Esophagus squamous epithelium (tissue), 5 donors: ENCODE data around the gene DACH2. TPM values are rescaled to one million over a fixed set of nuclear protein-coding genes. Genes with fewer than 3 reads are reported as not detected.

Experiments
- DNase-seq: peaks from one replicate; lab custom pipeline; 2025; lab: John Stamatoyannopoulos, UW
- H3K27ac ChIP-seq, 4 donors: fragments of 200-600 bp; sonication (generic); one replicate each; pipeline ENCODE4 v1.5.1; 2016 to 2019; ENCODE audit warnings: mild to moderate bottlenecking in 1 of 4
- H3K27me3 ChIP-seq, 4 donors: fragments of 200-600 bp; sonication (generic); 1 replicate in 3 of 4; 2 replicates in 1 of 4; pipeline versions ENCODE4 v1.5.1 to v1.6.0; 2017 to 2021; ENCODE audit warnings: antibody characterized with exemption in 1 of 4
- H3K36me3 ChIP-seq, 3 donors: fragments of 200-600 bp; sonication (generic); one replicate each; pipeline ENCODE4 v1.5.1; 2016 to 2019
- H3K4me1 ChIP-seq, 3 donors: fragments of 200-600 bp; sonication (generic); one replicate each; pipeline ENCODE4 v1.5.1; 2017 to 2019
- H3K4me3 ChIP-seq, 4 donors: fragments of 200-600 bp; sonication (generic); 1 replicate in 3 of 4; 2 replicates in 1 of 4; pipeline ENCODE4 v1.5.1; 2016 to 2019; ENCODE audit warnings: mild to moderate bottlenecking in 2 of 4, moderate library complexity in 1 of 4
- H3K9me3 ChIP-seq, 3 donors: fragments of 200-600 bp; sonication (generic); one replicate each; pipeline ENCODE4 v1.5.1; 2016 to 2019
- POLR2A ChIP-seq, 4 donors: fragments of 450-650 bp; IDR thresholded peaks; one replicate each; pipeline ENCODE4 v1.6.1; 2017; ENCODE audit warnings: antibody characterized with exemption in 4 of 4, mild to moderate bottlenecking in 4 of 4, moderate library complexity in 3 of 4
- WGBS, 2 donors: methylation state at CpG; one replicate each; pipeline ENCODE4 v1.1.5; 2018; 5-methylcytosine and 5-hydroxymethylcytosine counted together
- intact Hi-C: fragments of 100-400 bp; cut with DNase I; formaldehyde crosslinking; loops from one replicate; pipeline ENCODE4 v1.15.0; 2022
- total RNA-seq, 4 donors: library from RNA; depleted of rRNA; stranded (reverse); fragments of >200 nt; gene quantifications; one replicate each; pipeline ENCODE4 v1.1.0, GENCODE V29; 2016
- TF ChIP-seq, protein P1 (sequence below), 6 experiments: fragments of 450-650 bp in 4 of 6; fragments of 200-600 bp in 2 of 6; sonication (generic) in 2 of 6; IDR thresholded peaks; one replicate each; pipeline ENCODE4 v1.5.1; 2016 to 2019; ENCODE audit warnings: antibody characterized with exemption in 6 of 6, mild to moderate bottlenecking in 4 of 6, moderate library complexity in 4 of 6
- donor health status: DM: yes; HTN: yes; CAD: no.

DACH2 gene
- total RNA-seq, 4 donors from 2014 or later, result 1.3 TPM; not detected in 3

DNA sequence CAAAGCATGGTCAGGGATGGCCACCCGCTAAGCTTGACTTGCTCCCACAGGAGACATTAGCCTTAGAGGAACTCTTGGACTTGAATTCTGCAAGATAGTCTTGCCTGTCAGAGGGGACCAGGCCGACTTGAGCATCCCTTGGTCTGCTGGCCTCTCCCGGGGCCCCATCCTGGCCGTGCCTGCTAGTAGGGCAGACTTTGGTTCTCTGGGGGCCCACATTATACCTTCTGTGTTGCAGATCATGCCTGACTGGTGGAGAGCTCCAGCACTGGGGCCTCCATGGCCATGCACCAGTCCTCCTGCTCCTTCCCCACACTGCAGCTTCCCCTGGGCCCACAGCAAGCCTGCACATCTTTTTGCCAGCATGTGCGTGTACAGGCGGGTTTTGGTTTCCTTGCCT lies 46.5 kb downstream of the DACH2 start:
- Histone ChIP-seq H3K36me3 (no peaks in the 10 kb centered on the region), H3K4me3 (no peak overlapping the region), H3K9me3 (no peaks in the 10 kb centered on the region), H3K27me3 (no peaks in the 10 kb centered on the region), H3K27ac (no peak overlapping the region), H3K4me1 (no peaks in the 10 kb centered on the region)
- 77 to 80% methylated on average over 1 to 6 of the region's 6 CpGs for WGBS, 2 donors
- no peak for DNase-seq
- intact Hi-C loops, result no loop called here
- no peak for TF ChIP-seq POLR2A (IDR thresholded peaks at IDR 0.05)
- TF ChIP-seq, protein P1, sequence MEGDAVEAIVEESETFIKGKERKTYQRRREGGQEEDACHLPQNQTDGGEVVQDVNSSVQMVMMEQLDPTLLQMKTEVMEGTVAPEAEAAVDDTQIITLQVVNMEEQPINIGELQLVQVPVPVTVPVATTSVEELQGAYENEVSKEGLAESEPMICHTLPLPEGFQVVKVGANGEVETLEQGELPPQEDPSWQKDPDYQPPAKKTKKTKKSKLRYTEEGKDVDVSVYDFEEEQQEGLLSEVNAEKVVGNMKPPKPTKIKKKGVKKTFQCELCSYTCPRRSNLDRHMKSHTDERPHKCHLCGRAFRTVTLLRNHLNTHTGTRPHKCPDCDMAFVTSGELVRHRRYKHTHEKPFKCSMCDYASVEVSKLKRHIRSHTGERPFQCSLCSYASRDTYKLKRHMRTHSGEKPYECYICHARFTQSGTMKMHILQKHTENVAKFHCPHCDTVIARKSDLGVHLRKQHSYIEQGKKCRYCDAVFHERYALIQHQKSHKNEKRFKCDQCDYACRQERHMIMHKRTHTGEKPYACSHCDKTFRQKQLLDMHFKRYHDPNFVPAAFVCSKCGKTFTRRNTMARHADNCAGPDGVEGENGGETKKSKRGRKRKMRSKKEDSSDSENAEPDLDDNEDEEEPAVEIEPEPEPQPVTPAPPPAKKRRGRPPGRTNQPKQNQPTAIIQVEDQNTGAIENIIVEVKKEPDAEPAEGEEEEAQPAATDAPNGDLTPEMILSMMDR (IDR thresholded peaks at IDR 0.05), result no peak

- TF ChIP-seq, protein P1 (IDR thresholded peaks at IDR 0.05), result no peak
- no peak for TF ChIP-seq POLR2A (IDR thresholded peaks at IDR 0.05)
- 80% methylated on average over 1 of the region's 2 CpGs; no CpG with 5 or more reads in 1 of the 2 donors for WGBS, 2 donors
- H3K4me1 ChIP-seq, result no peaks in the 10 kb centered on the region
- H3K4me3 ChIP-seq, result no peak overlapping the region
- H3K27ac ChIP-seq, result no peak overlapping the region
- no peaks in the 10 kb centered on the region for H3K27me3 ChIP-seq
- H3K36me3 ChIP-seq, result no peaks in the 10 kb centered on the region
- no peaks in the 10 kb centered on the region for H3K9me3 ChIP-seq
- intact Hi-C loops, result no loop called here
- DNase-seq, result no peak
These were observed 47.1 kb downstream of the DACH2 start for GRCh38 chrX:86195343-86195742.

DNA sequence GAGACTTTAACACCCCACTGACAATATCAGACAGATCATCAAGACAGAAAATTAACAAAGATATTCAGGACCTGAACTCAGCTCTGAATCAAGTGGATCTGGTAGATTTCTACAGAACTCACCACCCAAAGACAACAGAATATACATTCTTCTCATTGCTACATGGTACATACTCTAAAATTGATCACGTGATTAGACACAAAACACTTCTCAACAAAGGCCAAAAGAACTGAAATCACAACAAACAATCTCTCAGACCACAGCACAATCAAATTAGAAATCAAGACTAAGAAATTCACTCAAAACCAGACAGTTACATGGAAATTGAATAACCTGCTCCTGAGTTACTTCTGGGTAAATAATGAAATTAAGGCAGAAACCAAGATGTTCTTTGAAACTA lies 49.6 kb downstream of the DACH2 start:
- no peak overlapping the region for H3K4me3 ChIP-seq
- H3K36me3 ChIP-seq, result no peaks in the 10 kb centered on the region
- H3K9me3 ChIP-seq, result no peaks in the 10 kb centered on the region
- TF ChIP-seq POLR2A (IDR thresholded peaks at IDR 0.05), result no peak
- TF ChIP-seq, protein P1 (IDR thresholded peaks at IDR 0.05), result no peak
- no peak for DNase-seq
- H3K27me3 ChIP-seq, result no peaks in the 10 kb centered on the region
- intact Hi-C loops, result no loop called here
- H3K27ac ChIP-seq, result no peak overlapping the region
- 30 to 77% methylated on average over 1 of the region's 1 CpG for WGBS, 2 donors
- no peaks in the 10 kb centered on the region for H3K4me1 ChIP-seq

- no peak for DNase-seq
- intact Hi-C loops, result no loop called here
- TF ChIP-seq POLR2A (IDR thresholded peaks at IDR 0.05), result no peak
- TF ChIP-seq, protein P1 (IDR thresholded peaks at IDR 0.05), result no peak
- Histone ChIP-seq H3K4me3 (no peak overlapping the region), H3K27ac (no peak overlapping the region), H3K27me3 (no peaks in the 10 kb centered on the region), H3K9me3 (no peaks in the 10 kb centered on the region), H3K4me1 (no peaks in the 10 kb centered on the region), H3K36me3 (no peaks in the 10 kb centered on the region)
- WGBS, 2 donors, result 50 to 63% methylated on average over 3 of the region's 3 CpGs
These were observed 62.5 kb downstream of the DACH2 start for GRCh38 chrX:86210772-86211171.

DNA sequence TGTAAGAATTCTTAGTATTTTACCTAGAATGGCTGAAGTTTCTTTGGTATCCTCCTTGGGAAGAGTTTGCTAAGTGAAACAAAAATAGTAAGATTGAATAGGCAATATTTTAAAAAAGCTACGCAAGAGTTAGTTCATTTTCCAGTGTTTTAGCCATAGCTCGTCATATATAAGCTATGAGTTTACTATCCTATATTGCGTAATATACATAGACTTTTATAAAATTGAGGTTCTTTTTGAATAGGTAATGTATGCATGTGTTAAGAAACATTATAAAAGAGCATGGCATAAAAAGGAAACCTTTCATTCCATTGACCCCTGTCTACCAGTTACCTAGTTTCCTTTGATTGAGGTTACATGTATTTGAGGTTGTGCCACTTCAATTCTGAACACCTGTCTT lies 67.0 kb downstream of the DACH2 start:
- WGBS, 2 donors, result 78 to 80% methylated on average over 3 of the region's 3 CpGs

More for the DNA sequence above, 67.0 kb downstream of the DACH2 start:
- Histone ChIP-seq H3K27me3 (no peaks in the 10 kb centered on the region), H3K4me3 (no peak overlapping the region), H3K4me1 (no peaks in the 10 kb centered on the region), H3K27ac (no peak overlapping the region), H3K36me3 (no peaks in the 10 kb centered on the region), H3K9me3 (no peaks in the 10 kb centered on the region)
- no peak for DNase-seq
- intact Hi-C loops, result no loop called here
- TF ChIP-seq, protein P1 (IDR thresholded peaks at IDR 0.05), result no peak
- no peak for TF ChIP-seq POLR2A (IDR thresholded peaks at IDR 0.05)
